Measurements from ENCODE around the gene JARID2.

The JARID2 gene

DNA sequence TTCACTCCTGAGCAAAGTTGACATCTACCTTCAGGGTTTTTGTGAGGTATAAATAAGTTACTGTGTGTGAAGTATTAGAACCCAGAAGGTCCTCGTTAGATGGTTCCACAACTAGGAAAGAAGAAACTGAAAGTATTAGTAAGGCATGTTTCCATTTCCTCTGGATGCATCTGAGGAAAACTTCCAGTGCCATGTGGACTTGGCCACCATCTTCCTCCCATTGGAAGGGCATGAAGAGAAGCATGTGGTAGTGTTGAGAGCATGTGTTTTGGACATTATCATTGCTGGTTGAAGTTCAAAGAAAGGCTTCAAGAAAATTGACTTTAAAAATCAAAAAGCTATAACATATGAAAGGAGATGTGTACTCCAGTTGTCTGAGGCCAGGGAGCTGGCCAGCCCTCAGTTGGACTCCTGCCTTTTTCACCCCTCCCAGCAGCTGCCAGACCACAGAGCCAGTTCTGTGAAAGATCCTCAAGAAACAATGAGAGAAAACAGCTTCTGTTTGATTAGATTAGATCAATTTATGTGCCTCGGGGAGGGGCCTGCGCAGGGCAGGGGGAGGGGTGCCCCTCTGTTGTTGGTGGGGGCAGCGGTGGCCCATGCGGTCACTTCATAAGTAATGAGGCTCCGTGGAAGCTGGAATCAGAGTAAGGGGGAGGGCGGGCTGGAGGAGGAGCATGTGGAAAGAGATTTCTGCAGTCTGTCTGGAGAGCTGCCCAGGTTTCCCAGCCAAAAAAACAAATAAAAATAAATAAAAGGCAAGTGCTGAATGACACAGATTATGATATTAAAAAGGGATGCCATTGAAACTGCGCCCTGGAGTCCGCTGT is 154.0 kb downstream of the JARID2 start:
- TF ChIP-seq, protein P1, sequence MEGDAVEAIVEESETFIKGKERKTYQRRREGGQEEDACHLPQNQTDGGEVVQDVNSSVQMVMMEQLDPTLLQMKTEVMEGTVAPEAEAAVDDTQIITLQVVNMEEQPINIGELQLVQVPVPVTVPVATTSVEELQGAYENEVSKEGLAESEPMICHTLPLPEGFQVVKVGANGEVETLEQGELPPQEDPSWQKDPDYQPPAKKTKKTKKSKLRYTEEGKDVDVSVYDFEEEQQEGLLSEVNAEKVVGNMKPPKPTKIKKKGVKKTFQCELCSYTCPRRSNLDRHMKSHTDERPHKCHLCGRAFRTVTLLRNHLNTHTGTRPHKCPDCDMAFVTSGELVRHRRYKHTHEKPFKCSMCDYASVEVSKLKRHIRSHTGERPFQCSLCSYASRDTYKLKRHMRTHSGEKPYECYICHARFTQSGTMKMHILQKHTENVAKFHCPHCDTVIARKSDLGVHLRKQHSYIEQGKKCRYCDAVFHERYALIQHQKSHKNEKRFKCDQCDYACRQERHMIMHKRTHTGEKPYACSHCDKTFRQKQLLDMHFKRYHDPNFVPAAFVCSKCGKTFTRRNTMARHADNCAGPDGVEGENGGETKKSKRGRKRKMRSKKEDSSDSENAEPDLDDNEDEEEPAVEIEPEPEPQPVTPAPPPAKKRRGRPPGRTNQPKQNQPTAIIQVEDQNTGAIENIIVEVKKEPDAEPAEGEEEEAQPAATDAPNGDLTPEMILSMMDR (IDR thresholded peaks at IDR 0.05; ENCODE audit: extremely low read depth, insufficient read depth, missing control alignments), result no peak
- no peak for DNase-seq (ENCODE audit: low spot score)
- in situ Hi-C loops (cut with MboI; ENCODE audit: low pct_unique_long_range_greater_than_20kb, low sequenced_read_pairs, unreplicated experiment), result loop anchor here (25.0 kb wide), 1 partner anchor 1188 kb away; no protein-coding TSS in a partner anchor

DNA sequence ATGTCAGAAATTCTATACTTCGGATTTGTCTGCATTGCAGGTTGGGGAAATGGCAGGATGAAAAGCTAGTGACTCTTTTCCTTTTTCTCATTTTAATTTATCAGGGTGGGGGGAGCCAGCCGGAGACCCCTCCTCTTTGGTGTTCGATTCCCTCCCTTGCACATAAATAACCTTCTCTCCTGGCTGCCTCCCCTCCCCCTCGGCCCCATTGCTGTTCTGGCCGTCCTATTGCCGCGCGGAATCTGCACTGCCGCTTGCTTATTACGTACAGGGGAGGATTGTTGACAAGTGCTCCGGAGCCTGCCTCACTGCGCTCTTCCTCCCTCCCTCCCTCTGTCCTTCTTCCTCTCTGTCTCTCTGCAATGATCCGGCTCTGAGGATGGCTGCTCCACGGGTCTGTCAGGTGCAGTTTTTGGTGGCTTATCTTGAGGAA is 154.7 kb downstream of the JARID2 start:
- no peak for DNase-seq (ENCODE audit: low spot score)
- TF ChIP-seq, protein P1 (IDR thresholded peaks at IDR 0.05; ENCODE audit: extremely low read depth, insufficient read depth, missing control alignments), result no peak
- in situ Hi-C loops (cut with MboI; ENCODE audit: low pct_unique_long_range_greater_than_20kb, low sequenced_read_pairs, unreplicated experiment), result no loop called here

DNA sequence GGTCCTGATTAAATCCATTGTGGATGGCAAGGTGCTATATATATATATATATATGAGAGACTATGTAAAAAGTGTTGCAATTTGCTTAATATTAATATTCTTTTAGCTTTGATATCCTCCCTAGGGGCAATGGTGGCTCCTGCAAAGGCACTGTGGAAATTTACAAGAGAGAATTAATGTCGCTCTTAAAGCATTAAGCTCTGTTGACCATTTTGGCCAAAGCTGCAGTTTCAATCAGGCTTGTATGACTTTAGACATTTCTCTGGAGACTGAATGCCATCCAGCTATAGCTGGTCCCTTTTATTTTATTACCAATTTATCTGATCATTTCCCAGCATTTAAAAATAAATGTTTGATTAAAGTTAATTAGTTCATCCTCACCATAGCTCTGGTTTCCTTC is 155.3 kb downstream of the JARID2 start:
- in situ Hi-C loops (cut with MboI; ENCODE audit: low pct_unique_long_range_greater_than_20kb, low sequenced_read_pairs, unreplicated experiment), result no loop called here
- no peak for DNase-seq (ENCODE audit: low spot score)
- TF ChIP-seq, protein P1 (IDR thresholded peaks at IDR 0.05; ENCODE audit: extremely low read depth, insufficient read depth, missing control alignments), result no peak

DNA sequence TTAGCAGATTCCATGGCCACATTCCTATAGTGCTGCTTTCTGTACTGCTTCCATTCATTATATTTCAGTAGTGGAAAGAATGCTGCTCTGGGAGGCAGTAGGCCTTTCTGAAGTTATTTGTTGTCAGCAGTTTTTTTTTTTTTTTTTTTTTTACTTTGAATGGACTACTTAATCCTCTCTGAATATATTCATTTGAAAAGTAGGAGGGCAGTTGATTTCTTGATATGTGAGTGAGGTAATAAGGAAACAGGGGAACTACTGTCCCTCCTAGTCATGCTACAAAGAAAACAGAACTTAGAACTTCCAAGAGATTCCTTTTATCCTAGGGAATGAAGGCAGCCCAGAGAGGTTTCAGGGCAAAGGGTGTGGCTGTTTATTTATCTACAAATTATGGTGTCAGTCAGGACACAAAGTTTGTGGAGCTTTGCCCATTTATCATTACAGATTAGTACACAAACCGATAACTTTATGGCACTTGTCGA is 155.9 kb downstream of the JARID2 start:
- TF ChIP-seq, protein P1 (IDR thresholded peaks at IDR 0.05; ENCODE audit: extremely low read depth, insufficient read depth, missing control alignments), result no peak
- DNase-seq (ENCODE audit: low spot score), result no peak
- in situ Hi-C loops (cut with MboI; ENCODE audit: low pct_unique_long_range_greater_than_20kb, low sequenced_read_pairs, unreplicated experiment), result no loop called here

DNA sequence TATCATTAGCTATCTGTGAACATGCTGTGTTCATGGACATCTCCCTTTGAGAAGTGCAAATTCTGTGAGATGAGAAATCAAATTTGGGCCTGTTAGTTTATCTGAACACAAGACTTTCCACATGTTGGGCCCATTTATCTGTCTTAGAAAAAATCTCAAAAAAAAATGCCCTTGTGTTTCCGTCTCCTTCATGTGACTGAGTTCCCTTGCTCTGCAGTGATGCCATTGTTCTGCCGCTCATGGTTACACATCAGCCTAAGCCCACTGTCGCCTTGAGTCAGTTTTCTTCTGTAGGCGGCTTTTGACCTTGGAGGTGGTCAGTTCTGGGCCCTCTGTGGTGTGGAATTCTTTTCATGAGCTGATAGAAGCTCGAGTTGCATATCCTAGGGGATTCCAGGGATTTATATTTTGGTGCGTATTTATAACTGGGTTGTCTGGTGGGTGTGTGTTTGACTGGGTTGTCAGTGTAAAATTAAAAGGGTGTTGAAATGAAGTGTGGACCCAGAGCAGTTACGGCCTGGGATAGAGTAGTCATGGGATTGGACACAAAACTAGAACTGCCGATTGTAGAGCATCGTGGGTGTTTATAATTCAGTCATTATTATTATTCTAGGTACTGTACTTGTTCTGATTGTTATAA is 156.7 kb downstream of the JARID2 start:
- TF ChIP-seq, protein P1 (IDR thresholded peaks at IDR 0.05; ENCODE audit: extremely low read depth, insufficient read depth, missing control alignments), result no peak
- no peak for DNase-seq (ENCODE audit: low spot score)
- in situ Hi-C loops (cut with MboI; ENCODE audit: low pct_unique_long_range_greater_than_20kb, low sequenced_read_pairs, unreplicated experiment), result no loop called here

DNA sequence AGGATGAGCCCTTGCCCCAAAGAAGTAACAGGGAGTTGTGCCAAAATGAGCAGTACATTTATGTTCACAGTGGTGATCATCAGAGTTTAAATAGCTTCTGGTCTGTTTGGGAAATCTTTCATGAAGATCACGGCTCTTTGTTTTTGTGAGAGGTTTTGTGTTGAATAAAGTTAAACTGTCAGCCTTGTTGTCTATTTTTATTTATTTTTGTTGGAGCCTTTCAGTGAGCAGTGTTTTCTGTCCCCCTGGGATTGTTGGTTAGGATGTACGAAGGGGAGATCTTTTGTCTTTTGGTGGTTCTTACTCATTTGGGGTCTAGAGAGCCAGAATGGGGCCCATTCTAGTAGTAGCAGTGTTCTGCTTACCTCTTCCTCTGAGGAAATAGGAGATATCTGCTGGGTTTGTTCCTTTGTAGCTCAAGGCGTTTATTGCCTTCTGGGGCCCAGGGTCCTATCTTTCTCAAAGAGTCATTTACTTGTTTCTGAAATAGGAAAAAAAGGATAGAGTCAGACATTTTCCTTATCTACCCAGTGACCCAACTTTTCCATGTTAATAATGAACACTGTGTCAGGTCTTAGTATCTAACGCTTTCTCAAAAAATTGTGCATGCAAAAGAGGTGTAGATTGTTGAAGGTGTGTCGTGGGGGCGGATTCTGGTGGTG is 157.4 kb downstream of the JARID2 start:
- in situ Hi-C loops (cut with MboI; ENCODE audit: low pct_unique_long_range_greater_than_20kb, low sequenced_read_pairs, unreplicated experiment), result no loop called here
- TF ChIP-seq, protein P1 (IDR thresholded peaks at IDR 0.05; ENCODE audit: extremely low read depth, insufficient read depth, missing control alignments), result no peak
- no peak for DNase-seq (ENCODE audit: low spot score)
